H1 (cell line): Measurements from ENCODE around the gene CACNA1C. TPM values are rescaled to one million over a fixed set of nuclear protein-coding genes. Genes with fewer than 3 reads are reported as not detected.

Source experiments
- CTCF ChIA-PET: fragments of 300-600 bp; sonication (Branson Sonifier 250); formaldehyde crosslinking; loops from one replicate; lab custom pipeline; 2021; ENCODE audit not compliant: partially characterized antibody; lab: Charles Lee
- POLR2A ChIA-PET: fragments of 300-600 bp; sonication (Branson Sonifier 250); formaldehyde crosslinking; loops from one replicate; lab custom pipeline; 2021; ENCODE audit warnings: inconsistent platforms; ENCODE audit not compliant: partially characterized antibody; lab: Charles Lee
- DNase-seq, 2 experiments: peaks; one replicate each; pipeline versions ENCODE4 v3.0.0 to v3.0.0-alpha.2; 2010 to 2022; ENCODE audit warnings: low spot score in 2 of 2, low read depth in 1 of 2, mixed read lengths in 1 of 2
- FAIRE-seq: peaks from 2 replicates; lab custom pipeline; 2011; peaks lifted over from hg19 to GRCh38; lab: Jason Lieb, UNC
- H2AFZ ChIP-seq: 2 replicates; pipeline ENCODE4 v1.8.1; 2012; ENCODE audit warnings: low read length, inconsistent platforms
- H2AK5ac ChIP-seq: 2 replicates; pipeline ENCODE4 v1.6.1; 2013; ENCODE audit warnings: low read depth, low read length
- H2BK120ac ChIP-seq: replicated peaks from 2 replicates; pipeline ENCODE3; 2013; ENCODE audit warnings: low read depth, low read length, inconsistent platforms
- H2BK12ac ChIP-seq: 2 replicates; pipeline ENCODE4 v1.6.1; 2013; ENCODE audit warnings: low read depth, low read length
- H2BK15ac ChIP-seq: 2 replicates; pipeline ENCODE4 v1.6.1; 2013; ENCODE audit warnings: low read length
- H2BK20ac ChIP-seq: 2 replicates; pipeline ENCODE4 v1.6.1; 2013; ENCODE audit warnings: low read length
- H2BK5ac ChIP-seq: 2 replicates; pipeline ENCODE4 v1.6.1; 2013; ENCODE audit warnings: low read depth, low read length
- H3K14ac ChIP-seq: 2 replicates; pipeline ENCODE4 v1.6.1; 2013; ENCODE audit warnings: inconsistent platforms; ENCODE audit not compliant: insufficient read length
- H3K18ac ChIP-seq: 2 replicates; pipeline ENCODE4 v1.6.1; 2013; ENCODE audit warnings: low read length; ENCODE audit errors: extremely low read depth
- H3K23ac ChIP-seq: 2 replicates; pipeline ENCODE4 v1.6.1; 2013; ENCODE audit warnings: inconsistent platforms; ENCODE audit not compliant: insufficient read length
- H3K23me2 ChIP-seq: 2 replicates; pipeline ENCODE4 v1.6.1; 2013; ENCODE audit warnings: low read depth, low read length
- H3K27ac ChIP-seq: 2 replicates; pipeline ENCODE4 v1.6.1; 2011; ENCODE audit warnings: low read depth, low read length, inconsistent platforms
- H3K27me3 ChIP-seq, 4 experiments: replicated peaks in 1 of 4; 1 replicate in 1 of 4; 2 replicates in 3 of 4; pipeline versions ENCODE4 v1.6.1 to v1.8.1; 2011 to 2013; ENCODE audit warnings: low read length in 3 of 4, mild to moderate bottlenecking in 3 of 4, inconsistent platforms in 2 of 4, mixed read lengths in 2 of 4, moderate library complexity in 1 of 4; ENCODE audit not compliant: control insufficient read depth in 3 of 4, insufficient read depth in 3 of 4; ENCODE audit errors: extremely low read depth in 1 of 4
- H3K36me3 ChIP-seq, 4 experiments: 2 replicates each; pipeline versions ENCODE4 v1.6.1 to v1.8.1; 2011 to 2013; ENCODE audit warnings: mild to moderate bottlenecking in 4 of 4, low read length in 3 of 4, moderate library complexity in 2 of 4, control low read depth in 1 of 4, inconsistent platforms in 1 of 4; ENCODE audit not compliant: insufficient read depth in 4 of 4, control insufficient read depth in 2 of 4
- H3K4ac ChIP-seq: replicated peaks from 2 replicates; pipeline ENCODE3; 2013; ENCODE audit warnings: low read length, low read depth, mixed read lengths, inconsistent platforms; ENCODE audit not compliant: insufficient read length
- H3K4me1 ChIP-seq, 4 experiments: replicated peaks in 1 of 4; 1 replicate in 1 of 4; 2 replicates in 3 of 4; pipeline versions ENCODE4 v1.6.1 to v1.8.1; 2011 to 2013; ENCODE audit warnings: low read length in 3 of 4, inconsistent platforms in 2 of 4, mixed read lengths in 1 of 4; ENCODE audit not compliant: insufficient read depth in 4 of 4, control insufficient read depth in 3 of 4
- H3K4me2 ChIP-seq, 2 experiments: 2 replicates each; pipeline versions ENCODE4 v1.6.1 to v1.8.1; 2011 to 2013; ENCODE audit warnings: low read depth in 2 of 2, low read length in 2 of 2, control low read depth in 1 of 2, inconsistent platforms in 1 of 2, mild to moderate bottlenecking in 1 of 2; ENCODE audit not compliant: insufficient read depth in 1 of 2
- H3K4me3 ChIP-seq, 4 experiments: fragments of 200-600, 300-600 bp in 1 of 4; sonication (generic), shearing (Covaris generic), sonication (Bioruptor Twin) in 1 of 4; 2 replicates each; pipeline versions ENCODE4 v1.5.1 to v1.8.1; 2011 to 2016; ENCODE audit warnings: low read length in 4 of 4, low read depth in 3 of 4, control low read depth in 2 of 4, inconsistent platforms in 2 of 4, mild to moderate bottlenecking in 2 of 4, mixed read lengths in 1 of 4, moderate library complexity in 1 of 4; ENCODE audit not compliant: insufficient read depth in 2 of 4; ENCODE audit errors: extremely low read depth in 1 of 4
- H3K56ac ChIP-seq: replicated peaks from 2 replicates; pipeline ENCODE3; 2013; ENCODE audit warnings: low read depth, mild to moderate bottlenecking, mixed read lengths, low read length, inconsistent platforms; ENCODE audit not compliant: insufficient read length
- H3K79me1 ChIP-seq: 2 replicates; pipeline ENCODE4 v1.6.1; 2013; ENCODE audit warnings: low read depth, low read length, control low read depth
- H3K79me2 ChIP-seq, 2 experiments: 2 replicates each; pipeline versions ENCODE4 v1.6.1 to v1.8.1; 2012 to 2013; ENCODE audit warnings: low read length in 2 of 2, mild to moderate bottlenecking in 2 of 2, inconsistent platforms in 1 of 2; ENCODE audit not compliant: insufficient read depth in 2 of 2, control insufficient read depth in 1 of 2
- H3K9ac ChIP-seq, 4 experiments: replicated peaks in 1 of 4; 1 replicate in 1 of 4; 2 replicates in 3 of 4; pipeline versions ENCODE4 v1.6.1 to v1.8.1; 2011 to 2013; ENCODE audit warnings: low read depth in 3 of 4, low read length in 3 of 4, control low read depth in 2 of 4, mild to moderate bottlenecking in 2 of 4, moderate library complexity in 2 of 4, inconsistent platforms in 1 of 4; ENCODE audit errors: extremely low read depth in 1 of 4
- H3K9me3 ChIP-seq, 2 experiments: 2 replicates each; pipeline versions ENCODE4 v1.6.1 to v1.8.1; 2012 to 2013; ENCODE audit warnings: mild to moderate bottlenecking in 2 of 2, moderate library complexity in 2 of 2, control low read depth in 1 of 2, inconsistent platforms in 1 of 2, low read depth in 1 of 2, low read length in 1 of 2, mixed read lengths in 1 of 2; ENCODE audit not compliant: insufficient read depth in 2 of 2
- H4K20me1 ChIP-seq, 2 experiments: replicated peaks in 1 of 2; 2 replicates each; pipeline versions ENCODE3 to v1.8.1; 2011 to 2013; ENCODE audit warnings: inconsistent platforms in 2 of 2, low read length in 2 of 2, mild to moderate bottlenecking in 1 of 2; ENCODE audit not compliant: insufficient read depth in 2 of 2, control insufficient read depth in 1 of 2
- H4K5ac ChIP-seq: 2 replicates; pipeline ENCODE4 v1.6.1; 2013; ENCODE audit warnings: low read length, low read depth, mixed read lengths, inconsistent platforms; ENCODE audit not compliant: insufficient read length
- H4K8ac ChIP-seq: 2 replicates; pipeline ENCODE4 v1.8.0; 2013; ENCODE audit warnings: mild to moderate bottlenecking, moderate library complexity, low read length, inconsistent platforms; ENCODE audit not compliant: insufficient read depth; ENCODE audit errors: extremely low read depth
- H4K91ac ChIP-seq: replicated peaks from 2 replicates; pipeline ENCODE3; 2013; ENCODE audit warnings: low read length, mixed read lengths, inconsistent platforms; ENCODE audit not compliant: insufficient read length
- GABPA ChIP-seq: IDR thresholded peaks from 2 replicates; pipeline ENCODE4 v1.6.1; 2011; ENCODE audit warnings: mild to moderate bottlenecking, low read length, moderate library complexity, borderline replicate concordance; ENCODE audit not compliant: insufficient read depth
- JUN ChIP-seq: IDR thresholded peaks from 2 replicates; pipeline ENCODE4 v1.6.1; 2011; ENCODE audit warnings: low read depth, mild to moderate bottlenecking, improper control_type of control experiment, low read length
- MAFK ChIP-seq: IDR thresholded peaks from 2 replicates; pipeline ENCODE4 v1.6.1; 2012; ENCODE audit warnings: low read depth, mild to moderate bottlenecking, improper control_type of control experiment, low read length
- NRF1 ChIP-seq: IDR thresholded peaks from 2 replicates; pipeline ENCODE4 v1.6.1; 2011; ENCODE audit warnings: mild to moderate bottlenecking, low read depth, low read length, improper control_type of control experiment
- POLR2A ChIP-seq, 2 experiments: IDR thresholded peaks; 1 replicate in 1 of 2; 2 replicates in 1 of 2; pipeline ENCODE4 v1.6.1; 2011; ENCODE audit warnings: low read depth in 2 of 2, low read length in 2 of 2, mild to moderate bottlenecking in 2 of 2; ENCODE audit errors: control extremely low read depth in 1 of 2
- POU5F1 ChIP-seq: IDR thresholded peaks from 2 replicates; pipeline ENCODE4 v1.6.1; 2011; ENCODE audit warnings: low read depth, mild to moderate bottlenecking, low read length, moderate library complexity
- SAP30 ChIP-seq: fragments of 300-600 bp; sonication (generic); IDR thresholded peaks from 2 replicates; pipeline ENCODE4 v1.7.1; 2012; ENCODE audit warnings: low read length, moderate library complexity, mild to moderate bottlenecking, inconsistent platforms; ENCODE audit not compliant: insufficient read depth, insufficient replicate concordance
- SRF ChIP-seq: IDR thresholded peaks from 2 replicates; pipeline ENCODE4 v1.6.1; 2011; ENCODE audit warnings: mild to moderate bottlenecking, low read depth, low read length, moderate library complexity
- ZNF274 ChIP-seq: IDR thresholded peaks from 2 replicates; pipeline ENCODE4 v1.7.0; 2012; ENCODE audit warnings: low read length, borderline replicate concordance; ENCODE audit errors: extremely low read depth
- WGBS, 2 experiments: shearing (Covaris generic) in 1 of 2; methylation state at CpG; one replicate each; pipeline versions ENCODE4 v1.1.6 to v1.1.7; 2013 to 2015; ENCODE audit warnings: low lambda C conversion rate in 2 of 2, mixed read lengths in 2 of 2, inconsistent platforms in 1 of 2, low coverage in 1 of 2, missing lambda C conversion rate in 1 of 2; ENCODE audit not compliant: insufficient replicate concordance in 2 of 2, insufficient coverage in 1 of 2, insufficient read length in 1 of 2; ENCODE audit errors: extremely low coverage in 1 of 2, missing lambda C conversion rate in 1 of 2; 5-methylcytosine and 5-hydroxymethylcytosine counted together
- polyA plus RNA-seq, 7 experiments: library from polyadenylated mRNA; depleted of rRNA in 3 of 7; stranded (reverse) in 5 of 7; unstranded in 2 of 7; fragments of >200 nt in 5 of 7; fragments of 200-250 nt in 2 of 7; gene quantifications; 1 replicate in 5 of 7; 2 replicates in 1 of 7; 4 replicates in 1 of 7; pipeline versions ENCODE4 v1.2.1 to v1.2.3, GENCODE V29; 2011 to 2013; ENCODE audit warnings: missing spikeins in 2 of 7, mixed read lengths in 2 of 7
- total RNA-seq: library from RNA; stranded (reverse); fragmentation: NEBNext Ultra II Directional; extraction: Animal tissue kit (Norgen Biotek cat#: 25700); gene quantifications from 2 replicates; pipeline ENCODE4 v1.2.1, GENCODE V29; 2021
- TF ChIP-seq, protein P1 (sequence below): IDR thresholded peaks from 2 replicates; pipeline ENCODE4 v1.6.1; 2012; ENCODE audit warnings: inconsistent platforms
- TF ChIP-seq, protein P2 (sequence below), 3 experiments: IDR thresholded peaks; 1 replicate in 2 of 3; 2 replicates in 1 of 3; pipeline versions ENCODE4 v1.5.1 to v1.6.1; 2011; ENCODE audit warnings: low read length in 3 of 3, mild to moderate bottlenecking in 3 of 3, inconsistent platforms in 2 of 3, low read depth in 1 of 3, moderate library complexity in 1 of 3; ENCODE audit not compliant: insufficient read depth in 1 of 3; ENCODE audit errors: control extremely low read depth in 1 of 3

The CACNA1C gene
- total and polyA plus RNA-seq, 2 of the 8 experiments (the other 6 are each of a cell fraction or from before 2014, with no cell fraction given) = 1.3 TPM

DNA sequence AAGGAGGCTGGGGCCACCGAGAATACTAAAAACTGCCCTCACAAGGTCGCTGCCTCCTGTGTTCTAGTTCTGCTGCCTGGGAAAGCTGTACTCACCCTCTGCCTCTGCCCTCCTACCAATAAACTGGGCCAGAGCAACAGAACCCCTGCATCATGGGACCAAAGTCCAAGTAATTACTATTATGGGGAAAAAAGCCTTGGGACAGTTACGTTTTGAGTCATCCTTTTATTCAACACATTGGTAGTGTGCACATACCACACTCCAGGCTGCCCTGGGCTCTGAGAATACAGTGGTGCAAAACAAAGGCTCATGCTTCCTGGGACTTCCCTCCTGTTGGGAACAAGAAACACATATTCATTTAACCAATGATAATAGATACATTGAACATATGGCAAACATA is 49.0 kb downstream of the CACNA1C start:
- no peaks in the 10 kb centered on the region for H3K23me2 ChIP-seq
- H3K79me2 ChIP-seq = no peaks in the 10 kb centered on the region
- no peak overlapping the region for H3K27ac ChIP-seq
- H2BK20ac ChIP-seq = no peak overlapping the region
- 81% methylated on average over 3 of the region's 3 CpGs; no CpG with 5 or more reads in 1 of the 2 experiments for WGBS, 2 experiments
- DNase-seq = no peak
- H3K4me3 ChIP-seq = no peak overlapping the region
- no peak overlapping the region for H3K18ac ChIP-seq
- H2BK12ac ChIP-seq = no peak overlapping the region
- H3K79me1 ChIP-seq = no peaks in the 10 kb centered on the region
- H3K4me1 ChIP-seq = no peaks in the 10 kb centered on the region; a peak in 1 of 7 replicates
- no peak overlapping the region; the same call in 1 of the 2 replicates for H2BK5ac ChIP-seq
- H4K5ac ChIP-seq = no peak overlapping the region
- H4K8ac ChIP-seq = peak overlapping the region; percentile 3; the same call in 1 of the 2 replicates
- no peak overlapping the region for H3K4ac ChIP-seq
- H3K14ac ChIP-seq = no peak overlapping the region
- H3K9ac ChIP-seq = no peak overlapping the region
- H2BK15ac ChIP-seq = no peak overlapping the region
- peak; percentile 32 for FAIRE-seq
- no peak overlapping the region for H3K56ac ChIP-seq
- peaks cover 0 to 2% of the 10 kb centered on the region in 2 experiments for H4K20me1 ChIP-seq
- no peaks in the 10 kb centered on the region for H3K27me3 ChIP-seq
- H2AFZ ChIP-seq = no peak overlapping the region
- no peaks in the 10 kb centered on the region for H3K36me3 ChIP-seq
- H2AK5ac ChIP-seq = no peak overlapping the region
- H3K9me3 ChIP-seq = 0 out of 4 replicates have a peak, but pooled peaks cover 0 to 3% of the 10 kb centered on the region in 2 experiments
- no peak overlapping the region for H3K23ac ChIP-seq
- ChIA-PET POLR2A (interaction anchor here (1.0 kb wide), 1 partner anchor 9 kb away, joined by 3 read pairs; no protein-coding TSS in a partner anchor), CTCF (interaction anchor here (0.6 to 1.4 kb wide), 4 partner anchors 12 to 539 kb away, joined by 3 to 4 read pairs (median 4); no protein-coding TSS in a partner anchor)
- H2BK120ac ChIP-seq = no peak overlapping the region
- no peak overlapping the region for H4K91ac ChIP-seq
- H3K4me2 ChIP-seq = no peak overlapping the region
- TF ChIP-seq MAFK = no peak
- no peak for TF ChIP-seq JUN
- no peak for TF ChIP-seq SRF
- no peak for TF ChIP-seq POLR2A (IDR thresholded peaks at IDR 0.05; ENCODE audit: control extremely low read depth in 1 of 2, low read depth in 2 of 2, low read length in 2 of 2)
- no peak for TF ChIP-seq SAP30
- TF ChIP-seq, protein P1, sequence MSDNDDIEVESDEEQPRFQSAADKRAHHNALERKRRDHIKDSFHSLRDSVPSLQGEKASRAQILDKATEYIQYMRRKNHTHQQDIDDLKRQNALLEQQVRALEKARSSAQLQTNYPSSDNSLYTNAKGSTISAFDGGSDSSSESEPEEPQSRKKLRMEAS = no peak
- no peak for TF ChIP-seq POU5F1
- no peak for TF ChIP-seq ZNF274
- no peak for TF ChIP-seq GABPA
- TF ChIP-seq, protein P2, sequence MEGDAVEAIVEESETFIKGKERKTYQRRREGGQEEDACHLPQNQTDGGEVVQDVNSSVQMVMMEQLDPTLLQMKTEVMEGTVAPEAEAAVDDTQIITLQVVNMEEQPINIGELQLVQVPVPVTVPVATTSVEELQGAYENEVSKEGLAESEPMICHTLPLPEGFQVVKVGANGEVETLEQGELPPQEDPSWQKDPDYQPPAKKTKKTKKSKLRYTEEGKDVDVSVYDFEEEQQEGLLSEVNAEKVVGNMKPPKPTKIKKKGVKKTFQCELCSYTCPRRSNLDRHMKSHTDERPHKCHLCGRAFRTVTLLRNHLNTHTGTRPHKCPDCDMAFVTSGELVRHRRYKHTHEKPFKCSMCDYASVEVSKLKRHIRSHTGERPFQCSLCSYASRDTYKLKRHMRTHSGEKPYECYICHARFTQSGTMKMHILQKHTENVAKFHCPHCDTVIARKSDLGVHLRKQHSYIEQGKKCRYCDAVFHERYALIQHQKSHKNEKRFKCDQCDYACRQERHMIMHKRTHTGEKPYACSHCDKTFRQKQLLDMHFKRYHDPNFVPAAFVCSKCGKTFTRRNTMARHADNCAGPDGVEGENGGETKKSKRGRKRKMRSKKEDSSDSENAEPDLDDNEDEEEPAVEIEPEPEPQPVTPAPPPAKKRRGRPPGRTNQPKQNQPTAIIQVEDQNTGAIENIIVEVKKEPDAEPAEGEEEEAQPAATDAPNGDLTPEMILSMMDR (IDR thresholded peaks at IDR 0.05; ENCODE audit: control extremely low read depth in 1 of 3, insufficient read depth in 1 of 3, low read depth in 1 of 3, low read length in 3 of 3) = no peak
- TF ChIP-seq NRF1 = no peak
